Measurements from ENCODE around the gene GABRA5. TPM values are rescaled to one million over a fixed set of nuclear protein-coding genes. Genes with fewer than 3 reads are reported as not detected.

The GABRA5 gene
- total and polyA plus RNA-seq, 2 of the 8 experiments (the other 6 are each of a cell fraction or from before 2014, with no cell fraction given) = 15.0 to 29.6 TPM

DNA sequence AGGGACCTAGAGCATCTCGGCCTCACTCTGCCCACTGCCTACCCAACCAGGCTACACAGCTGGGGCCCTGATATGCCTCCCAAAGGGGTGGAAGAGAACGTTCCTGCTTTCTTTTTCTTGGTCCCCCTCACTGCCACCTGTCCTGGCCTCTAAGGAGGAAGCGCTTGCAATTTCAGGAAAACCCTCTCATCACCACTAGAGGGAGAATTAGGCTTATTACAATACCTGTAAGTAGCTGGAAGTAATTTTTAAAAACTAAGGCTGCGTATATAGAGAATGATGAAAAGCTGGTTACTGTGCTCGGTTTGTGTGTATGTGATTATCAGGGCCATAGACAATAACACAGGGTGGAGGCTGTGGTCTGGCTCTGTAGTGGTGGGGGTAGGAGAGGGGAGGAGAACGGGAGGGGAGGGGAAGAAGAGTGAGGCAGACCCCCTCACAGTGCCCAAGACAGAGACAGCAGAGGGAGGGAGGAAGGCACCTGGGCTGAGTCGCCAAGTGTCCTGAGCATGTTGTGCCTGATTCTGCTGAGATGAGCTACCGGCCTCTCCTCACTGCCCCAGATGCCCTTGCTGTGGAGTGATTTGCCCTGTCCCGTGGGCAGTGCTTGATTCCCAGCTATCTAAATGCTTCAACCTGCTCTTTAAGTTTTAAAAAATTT lies 107.4 kb downstream of the GABRA5 start:
- H4K91ac ChIP-seq (replicated peaks; ENCODE audit: insufficient read length, low read length) = no peak overlapping the region
- H2BK12ac ChIP-seq (ENCODE audit: low read depth, low read length) = no peak overlapping the region
- H4K20me1 ChIP-seq (replicated peaks in 1 of 2; ENCODE audit: control insufficient read depth in 1 of 2, insufficient read depth in 2 of 2, low read length in 2 of 2) = no peaks in the 10 kb centered on the region
- no peak overlapping the region for H3K27ac ChIP-seq (ENCODE audit: low read depth, low read length)
- no peaks in the 10 kb centered on the region for H3K79me1 ChIP-seq (ENCODE audit: low read depth, low read length)
- H3K18ac ChIP-seq (ENCODE audit: extremely low read depth, low read length) = no peak overlapping the region
- peaks cover 13 to 40% (median 35%) of the 10 kb centered on the region in 4 experiments for H3K27me3 ChIP-seq (replicated peaks in 1 of 4; ENCODE audit: control insufficient read depth in 3 of 4, extremely low read depth in 1 of 4, insufficient read depth in 3 of 4, low read length in 3 of 4)
- H2BK20ac ChIP-seq (ENCODE audit: low read length) = no peak overlapping the region
- CTCF ChIA-PET (ENCODE audit: partially characterized antibody) = interaction anchor here (0.6 to 7.6 kb wide), 32 partner anchors 9 to 1124 kb away, joined by 3 to 74 read pairs (median 4); no protein-coding TSS in a partner anchor
- no peak overlapping the region for H3K14ac ChIP-seq (ENCODE audit: insufficient read length)
- peaks cover 0 to 3% (median 1%) of the 10 kb centered on the region in 4 experiments; a peak in 1 of 7 replicates for H3K4me1 ChIP-seq (replicated peaks in 1 of 4; ENCODE audit: control insufficient read depth in 3 of 4, insufficient read depth in 4 of 4, low read length in 3 of 4)
- H2AFZ ChIP-seq (ENCODE audit: low read length) = no peak overlapping the region
- H3K4me3 ChIP-seq (ENCODE audit: extremely low read depth in 1 of 4, insufficient read depth in 2 of 4, low read depth in 3 of 4, low read length in 4 of 4) = no peak overlapping the region
- no peak overlapping the region for H3K23ac ChIP-seq (ENCODE audit: insufficient read length)
- POLR2A ChIA-PET (ENCODE audit: partially characterized antibody) = no interaction called here
- H3K4me2 ChIP-seq (ENCODE audit: insufficient read depth in 1 of 2, low read depth in 2 of 2, low read length in 2 of 2) = peak overlapping the region in 1 of 2 experiments; percentile 12; a peak in 1 of 4 replicates
- DNase-seq (ENCODE audit: low read depth in 1 of 2, low spot score in 2 of 2) (peak in 1 of 2 experiments; percentile 57), FAIRE-seq (peak; percentile 42)
- no peak overlapping the region for H3K56ac ChIP-seq (replicated peaks; ENCODE audit: insufficient read length, low read depth, low read length)
- H3K36me3 ChIP-seq (ENCODE audit: control insufficient read depth in 2 of 4, insufficient read depth in 4 of 4, low read length in 3 of 4) = no peaks in the 10 kb centered on the region
- H2BK5ac ChIP-seq (ENCODE audit: low read depth, low read length) = no peak overlapping the region
- WGBS, 2 experiments (ENCODE audit: extremely low coverage in 1 of 2, insufficient coverage in 1 of 2, insufficient read length in 1 of 2, insufficient replicate concordance in 2 of 2, low coverage in 1 of 2, low lambda C conversion rate in 2 of 2, missing lambda C conversion rate in 1 of 2) = 38% methylated on average over 9 of the region's 9 CpGs; no CpG with 5 or more reads in 1 of the 2 experiments
- H4K8ac ChIP-seq (ENCODE audit: extremely low read depth, insufficient read depth, low read length) = no peak overlapping the region; the same call in 1 of the 2 replicates
- H3K9ac ChIP-seq (replicated peaks in 1 of 4; ENCODE audit: extremely low read depth in 1 of 4, low read depth in 3 of 4, low read length in 3 of 4) = no peak overlapping the region
- no peak overlapping the region for H2BK15ac ChIP-seq (ENCODE audit: low read length)
- H3K79me2 ChIP-seq (ENCODE audit: control insufficient read depth in 1 of 2, insufficient read depth in 2 of 2, low read length in 2 of 2) = no peaks in the 10 kb centered on the region
- H3K23me2 ChIP-seq (ENCODE audit: low read depth, low read length) = peaks cover 3% of the 10 kb centered on the region; the same call in 1 of the 2 replicates
- H2BK120ac ChIP-seq (replicated peaks; ENCODE audit: low read depth, low read length) = no peak overlapping the region
- TF ChIP-seq RAD21 (IDR thresholded peaks at IDR 0.05 in 1 of 2, conservative IDR thresholded peaks at IDR 0.05 in 1 of 2; ENCODE audit: low read depth in 2 of 2, low read length in 2 of 2) = peak; percentile 44
- TF ChIP-seq, protein P1, sequence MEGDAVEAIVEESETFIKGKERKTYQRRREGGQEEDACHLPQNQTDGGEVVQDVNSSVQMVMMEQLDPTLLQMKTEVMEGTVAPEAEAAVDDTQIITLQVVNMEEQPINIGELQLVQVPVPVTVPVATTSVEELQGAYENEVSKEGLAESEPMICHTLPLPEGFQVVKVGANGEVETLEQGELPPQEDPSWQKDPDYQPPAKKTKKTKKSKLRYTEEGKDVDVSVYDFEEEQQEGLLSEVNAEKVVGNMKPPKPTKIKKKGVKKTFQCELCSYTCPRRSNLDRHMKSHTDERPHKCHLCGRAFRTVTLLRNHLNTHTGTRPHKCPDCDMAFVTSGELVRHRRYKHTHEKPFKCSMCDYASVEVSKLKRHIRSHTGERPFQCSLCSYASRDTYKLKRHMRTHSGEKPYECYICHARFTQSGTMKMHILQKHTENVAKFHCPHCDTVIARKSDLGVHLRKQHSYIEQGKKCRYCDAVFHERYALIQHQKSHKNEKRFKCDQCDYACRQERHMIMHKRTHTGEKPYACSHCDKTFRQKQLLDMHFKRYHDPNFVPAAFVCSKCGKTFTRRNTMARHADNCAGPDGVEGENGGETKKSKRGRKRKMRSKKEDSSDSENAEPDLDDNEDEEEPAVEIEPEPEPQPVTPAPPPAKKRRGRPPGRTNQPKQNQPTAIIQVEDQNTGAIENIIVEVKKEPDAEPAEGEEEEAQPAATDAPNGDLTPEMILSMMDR (IDR thresholded peaks at IDR 0.05; ENCODE audit: control extremely low read depth in 1 of 3, insufficient read depth in 1 of 3, low read depth in 1 of 3, low read length in 3 of 3) = peak; percentile 18 to 66 (median 49); a peak in 3 of 4 replicates
- TF ChIP-seq JUN (IDR thresholded peaks at IDR 0.05; ENCODE audit: low read depth, low read length) = no peak
- H3K9me3 ChIP-seq (ENCODE audit: insufficient read depth in 2 of 2, low read depth in 1 of 2, low read length in 1 of 2) = no peaks in the 10 kb centered on the region
- H3K4ac ChIP-seq (replicated peaks; ENCODE audit: insufficient read length, low read depth, low read length) = no peak overlapping the region
- no peak overlapping the region for H4K5ac ChIP-seq (ENCODE audit: insufficient read length, low read depth, low read length)
- no peak overlapping the region for H2AK5ac ChIP-seq (ENCODE audit: low read depth, low read length)

Data from H1 (cell line).